Prostate gland (tissue), 2 donors: ENCODE data around the gene C5orf52.

Experiments
- POLR2A ChIP-seq: fragments of 450-650 bp; IDR thresholded peaks from one replicate; pipeline ENCODE4 v1.6.1; 2016; ENCODE audit warnings: antibody characterized with exemption, mild to moderate bottlenecking
- POLR2AphosphoS5 ChIP-seq: sonication (generic); formaldehyde crosslinking; IDR thresholded peaks from one replicate; pipeline ENCODE4 v1.6.1; 2017; ENCODE audit warnings: antibody characterized with exemption
- TF ChIP-seq, protein P1 (sequence below), 4 experiments: fragments of 200-600 bp in 2 of 4; fragments of 450-650 bp in 2 of 4; sonication (generic) in 2 of 4; IDR thresholded peaks; 1 replicate in 3 of 4; 2 replicates in 1 of 4; pipeline ENCODE4 v1.5.1; 2016 to 2019; ENCODE audit warnings: antibody characterized with exemption in 4 of 4, mild to moderate bottlenecking in 2 of 4, moderate library complexity in 2 of 4

DNA sequence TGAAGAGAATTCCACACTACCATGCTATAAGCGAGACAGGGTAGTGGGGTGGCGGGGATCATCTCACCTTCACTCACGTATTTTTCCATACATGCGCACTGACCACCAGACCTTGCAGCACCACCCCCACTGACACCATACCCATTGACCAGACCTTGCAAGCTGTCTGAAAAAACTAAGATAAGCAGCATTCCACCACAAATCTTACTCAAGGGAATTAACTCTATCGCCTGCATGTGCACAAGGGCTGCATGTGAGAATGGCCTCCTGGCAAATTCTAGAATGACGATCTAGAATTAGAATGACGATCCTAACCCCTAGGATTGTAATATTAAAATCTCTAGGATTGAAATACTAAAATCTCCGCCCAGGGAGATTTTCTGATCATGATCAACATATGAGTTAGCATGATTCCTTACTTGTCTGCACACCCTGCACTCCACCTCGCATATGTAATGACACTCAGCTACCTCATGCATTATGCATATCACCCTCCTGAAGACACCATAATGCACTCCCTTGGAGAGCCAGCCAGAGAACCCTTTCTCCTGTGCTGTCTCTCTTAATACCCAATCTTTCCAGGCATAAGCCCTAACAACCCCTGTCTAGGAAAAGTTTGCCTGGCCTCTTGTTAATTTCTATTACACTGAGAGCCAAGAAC lies 30.8 kb upstream of the C5orf52 start:
- no peak for TF ChIP-seq POLR2AphosphoS5
- TF ChIP-seq POLR2A: no peak
- TF ChIP-seq, protein P1, sequence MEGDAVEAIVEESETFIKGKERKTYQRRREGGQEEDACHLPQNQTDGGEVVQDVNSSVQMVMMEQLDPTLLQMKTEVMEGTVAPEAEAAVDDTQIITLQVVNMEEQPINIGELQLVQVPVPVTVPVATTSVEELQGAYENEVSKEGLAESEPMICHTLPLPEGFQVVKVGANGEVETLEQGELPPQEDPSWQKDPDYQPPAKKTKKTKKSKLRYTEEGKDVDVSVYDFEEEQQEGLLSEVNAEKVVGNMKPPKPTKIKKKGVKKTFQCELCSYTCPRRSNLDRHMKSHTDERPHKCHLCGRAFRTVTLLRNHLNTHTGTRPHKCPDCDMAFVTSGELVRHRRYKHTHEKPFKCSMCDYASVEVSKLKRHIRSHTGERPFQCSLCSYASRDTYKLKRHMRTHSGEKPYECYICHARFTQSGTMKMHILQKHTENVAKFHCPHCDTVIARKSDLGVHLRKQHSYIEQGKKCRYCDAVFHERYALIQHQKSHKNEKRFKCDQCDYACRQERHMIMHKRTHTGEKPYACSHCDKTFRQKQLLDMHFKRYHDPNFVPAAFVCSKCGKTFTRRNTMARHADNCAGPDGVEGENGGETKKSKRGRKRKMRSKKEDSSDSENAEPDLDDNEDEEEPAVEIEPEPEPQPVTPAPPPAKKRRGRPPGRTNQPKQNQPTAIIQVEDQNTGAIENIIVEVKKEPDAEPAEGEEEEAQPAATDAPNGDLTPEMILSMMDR (IDR thresholded peaks at IDR 0.05): no peak
